PC-3 (cell line): ENCODE measurements around the gene RAB11FIP4. TPM values are rescaled to one million over a fixed set of nuclear protein-coding genes. Genes with fewer than 3 reads are reported as not detected.

Source experiments
- ATAC-seq: fragments of 200-7000 bp; cut with Tn5 transposase; 2 replicates; pipeline ENCODE4 v1.9.1; 2020; ENCODE audit warnings: mild to moderate bottlenecking, moderate library complexity
- BruUV-seq: library from RNA; stranded (reverse); fragments of 400-500 nt; replicated peaks from 2 replicates; lab custom pipeline; 2021; lab: Mats Ljungman, UMichigan
- CTCF ChIA-PET: fragments of 300-600 bp; sonication (Branson Sonifier 250); formaldehyde crosslinking; loops from one replicate; lab custom pipeline; 2022; ENCODE audit warnings: antibody characterized with exemption; lab: Charles Lee
- POLR2A ChIA-PET: fragments of 300-600 bp; sonication (Branson Sonifier 250); formaldehyde crosslinking; loops from one replicate; lab custom pipeline; 2022; ENCODE audit warnings: antibody characterized with exemption; ENCODE audit not compliant: unreplicated experiment; lab: Charles Lee
- DNase-seq: peaks from one replicate; pipeline ENCODE4 v3.0.0-alpha.2; 2015
- H2AFZ ChIP-seq: fragments of 300-600 bp; sonication (generic); 2 replicates; pipeline ENCODE4 v1.6.0; 2016; ENCODE audit warnings: antibody characterized with exemption, low read length
- H3F3A ChIP-seq: fragments of 300-600 bp; sonication (generic); one replicate; pipeline ENCODE4 v1.6.0; 2017; ENCODE audit warnings: antibody characterized with exemption, low read length, control low read depth, mild to moderate bottlenecking; ENCODE audit not compliant: unreplicated experiment
- H3K27ac ChIP-seq: fragments of 300-600 bp; sonication (generic); 2 replicates; pipeline ENCODE4 v1.5.1; 2016; ENCODE audit warnings: mild to moderate bottlenecking, low read length
- H3K27me3 ChIP-seq: fragments of 300-600 bp; sonication (generic); 2 replicates; pipeline ENCODE4 v1.6.1; 2016; ENCODE audit warnings: low read length, mixed read lengths
- H3K36me3 ChIP-seq: fragments of 300-600 bp; sonication (generic); 2 replicates; pipeline ENCODE4 v1.6.1; 2016; ENCODE audit warnings: low read depth, mixed run types, low read length, mixed read lengths
- H3K4me1 ChIP-seq: fragments of 300-600 bp; sonication (generic); 2 replicates; pipeline ENCODE4 v1.5.1; 2016; ENCODE audit warnings: low read length; ENCODE audit not compliant: insufficient read depth
- H3K4me2 ChIP-seq: fragments of 300-600 bp; sonication (generic); 2 replicates; pipeline ENCODE4 v1.6.0; 2016; ENCODE audit warnings: low read length
- H3K4me3 ChIP-seq: fragments of 300-600 bp; sonication (generic); 2 replicates; pipeline ENCODE4 v1.5.1; 2016; ENCODE audit warnings: mild to moderate bottlenecking, low read length, mixed read lengths
- H3K79me2 ChIP-seq: fragments of 300-600 bp; sonication (generic); 2 replicates; pipeline ENCODE4 v1.6.1; 2017; ENCODE audit warnings: low read length, mixed read lengths
- H3K9ac ChIP-seq: fragments of 300-600 bp; sonication (generic); 2 replicates; pipeline ENCODE4 v1.6.0; 2016; ENCODE audit warnings: mild to moderate bottlenecking, low read length
- H3K9me2 ChIP-seq: fragments of 300-600 bp; sonication (generic); replicated peaks from 2 replicates; pipeline ENCODE4 v1.6.1; 2016; ENCODE audit warnings: mixed run types, low read length, mixed read lengths
- H3K9me3 ChIP-seq: fragments of 300-600 bp; sonication (generic); 2 replicates; pipeline ENCODE4 v1.6.1; 2016; ENCODE audit warnings: low read length, mixed read lengths
- H4K20me1 ChIP-seq: fragments of 300-600 bp; sonication (generic); 2 replicates; pipeline ENCODE4 v1.6.1; 2016; ENCODE audit warnings: low read length, mixed read lengths
- EZH2 ChIP-seq: fragments of 300-600 bp; sonication (generic); IDR thresholded peaks from one replicate; pipeline ENCODE4 v1.6.1; 2017; ENCODE audit warnings: antibody characterized with exemption, mild to moderate bottlenecking, low read length; ENCODE audit not compliant: unreplicated experiment
- EZH2phosphoT487 ChIP-seq: fragments of 300-600 bp; sonication (generic); IDR thresholded peaks from 2 replicates; pipeline ENCODE4 v1.6.1; 2018; ENCODE audit warnings: mild to moderate bottlenecking, antibody characterized with exemption, low read length, borderline replicate concordance
- intact Hi-C: fragments of 100-400 bp; cut with micrococcal nuclease; formaldehyde crosslinking; loops from 2 replicates; pipeline ENCODE4 v1.9.0; 2023
- total RNA-seq: library from RNA; depleted of rRNA; stranded (reverse); fragments of >200 nt; gene quantifications from 2 replicates; pipeline ENCODE4 v1.2.3, GENCODE V29; 2014
- TF ChIP-seq, protein P1 (sequence below): fragments of 300-600 bp; sonication (generic); conservative IDR thresholded peaks from 2 replicates; pipeline ENCODE4 v1.5.1; 2017; ENCODE audit warnings: antibody characterized with exemption, low read depth, mild to moderate bottlenecking, low read length

RAB11FIP4 gene
- total RNA-seq, 1 experiment from 2014 or later = 4.2 TPM

DNA sequence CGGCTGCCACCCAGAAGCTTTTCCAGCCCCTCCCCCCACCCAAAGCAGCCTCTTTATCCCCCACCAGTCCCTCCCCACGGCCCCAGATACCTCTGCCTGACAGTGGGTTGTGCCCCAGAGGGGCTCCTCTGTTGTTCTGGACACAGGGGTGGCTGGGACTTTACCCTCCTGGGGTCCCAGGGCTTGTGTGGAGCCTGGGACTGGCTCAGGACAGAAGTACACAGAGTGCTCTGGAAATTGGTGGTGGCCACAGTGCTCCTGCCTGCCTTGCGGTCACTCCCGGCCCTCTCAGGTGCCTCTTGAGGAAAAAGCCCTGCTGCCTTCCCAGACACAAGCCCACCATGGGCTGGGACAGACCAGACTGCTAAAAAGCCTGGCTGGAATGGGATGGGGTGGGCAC, 68.2 kb downstream of the RAB11FIP4 start:
- Histone ChIP-seq H3K4me2 (no peak overlapping the region), H3K4me1 (no peaks in the 10 kb centered on the region), H3K9me3 (no peaks in the 10 kb centered on the region), H3K27me3 (no peaks in the 10 kb centered on the region), H4K20me1 (no peaks in the 10 kb centered on the region), H3F3A (no peaks in the 10 kb centered on the region), H3K27ac (no peak overlapping the region), H3K9me2 (no peaks in the 10 kb centered on the region), H3K9ac (no peak overlapping the region), H3K36me3 (no peaks in the 10 kb centered on the region), H3K4me3 (no peak overlapping the region), H3K79me2 (no peaks in the 10 kb centered on the region), H2AFZ (no peak overlapping the region)
- TF ChIP-seq EZH2 = no peak
- TF ChIP-seq EZH2phosphoT487 = no peak
- TF ChIP-seq, protein P1, sequence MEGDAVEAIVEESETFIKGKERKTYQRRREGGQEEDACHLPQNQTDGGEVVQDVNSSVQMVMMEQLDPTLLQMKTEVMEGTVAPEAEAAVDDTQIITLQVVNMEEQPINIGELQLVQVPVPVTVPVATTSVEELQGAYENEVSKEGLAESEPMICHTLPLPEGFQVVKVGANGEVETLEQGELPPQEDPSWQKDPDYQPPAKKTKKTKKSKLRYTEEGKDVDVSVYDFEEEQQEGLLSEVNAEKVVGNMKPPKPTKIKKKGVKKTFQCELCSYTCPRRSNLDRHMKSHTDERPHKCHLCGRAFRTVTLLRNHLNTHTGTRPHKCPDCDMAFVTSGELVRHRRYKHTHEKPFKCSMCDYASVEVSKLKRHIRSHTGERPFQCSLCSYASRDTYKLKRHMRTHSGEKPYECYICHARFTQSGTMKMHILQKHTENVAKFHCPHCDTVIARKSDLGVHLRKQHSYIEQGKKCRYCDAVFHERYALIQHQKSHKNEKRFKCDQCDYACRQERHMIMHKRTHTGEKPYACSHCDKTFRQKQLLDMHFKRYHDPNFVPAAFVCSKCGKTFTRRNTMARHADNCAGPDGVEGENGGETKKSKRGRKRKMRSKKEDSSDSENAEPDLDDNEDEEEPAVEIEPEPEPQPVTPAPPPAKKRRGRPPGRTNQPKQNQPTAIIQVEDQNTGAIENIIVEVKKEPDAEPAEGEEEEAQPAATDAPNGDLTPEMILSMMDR = no peak
- ATAC-seq (no peak), DNase-seq (no peak)
- intact Hi-C loops = no loop called here
- no TSS peak for BruUV-seq
- ChIA-PET CTCF (interaction anchor here (0.6 kb wide), 1 partner anchor 215 kb away, joined by 4 read pairs; no protein-coding TSS in a partner anchor), POLR2A (no interaction called here)

DNA sequence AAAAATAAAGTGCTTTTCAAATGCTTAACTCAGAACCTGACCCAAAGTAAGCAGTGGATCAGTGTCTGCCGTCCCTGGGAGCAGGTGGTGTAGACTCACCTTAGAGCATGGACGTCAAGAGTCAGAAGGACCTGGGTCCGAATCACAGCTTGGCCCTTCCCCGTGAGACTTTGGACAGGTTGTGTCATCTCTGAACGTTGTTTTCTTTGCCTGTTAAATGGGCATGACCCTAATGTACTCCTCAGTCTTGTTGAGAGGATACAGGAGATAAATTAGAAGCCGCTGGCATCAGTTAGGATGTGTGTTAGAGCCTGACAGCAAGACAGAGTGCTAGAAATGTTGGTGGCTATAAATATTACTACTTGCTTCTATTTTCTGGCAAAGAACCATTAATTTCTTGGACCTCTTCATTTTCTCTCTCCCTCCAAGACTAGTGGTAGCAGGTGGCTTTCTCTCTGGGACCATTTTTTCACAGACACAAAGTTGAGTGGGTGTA, 68.8 kb downstream of the RAB11FIP4 start:
- Histone ChIP-seq H3K4me1 (no peaks in the 10 kb centered on the region), H3K4me3 (no peak overlapping the region), H3K27me3 (no peaks in the 10 kb centered on the region), H3K9me3 (no peaks in the 10 kb centered on the region), H3K36me3 (no peaks in the 10 kb centered on the region), H3K79me2 (no peaks in the 10 kb centered on the region), H4K20me1 (no peaks in the 10 kb centered on the region), H3K9ac (no peak overlapping the region), H3K27ac (no peak overlapping the region), H3K9me2 (no peaks in the 10 kb centered on the region), H2AFZ (no peak overlapping the region), H3F3A (no peaks in the 10 kb centered on the region), H3K4me2 (no peak overlapping the region)
- intact Hi-C loops = no loop called here
- no peak for TF ChIP-seq EZH2
- BruUV-seq = no TSS peak
- DNase-seq (no peak), ATAC-seq (no peak)
- POLR2A ChIA-PET = no interaction called here
- CTCF ChIA-PET = interaction anchor here (0.6 kb wide), 1 partner anchor 86 kb away, joined by 6 read pairs; no protein-coding TSS in a partner anchor

GRCh38 chr17:31461227-31461810, 69.8 kb downstream of the RAB11FIP4 start:
- Histone ChIP-seq H3K4me2 (no peak overlapping the region), H3K27ac (no peak overlapping the region), H3K27me3 (no peaks in the 10 kb centered on the region), H3K36me3 (no peaks in the 10 kb centered on the region), H3K9ac (no peak overlapping the region), H3K79me2 (no peaks in the 10 kb centered on the region), H3K4me3 (no peak overlapping the region), H3K4me1 (no peaks in the 10 kb centered on the region), H3F3A (no peaks in the 10 kb centered on the region), H3K9me2 (no peaks in the 10 kb centered on the region), H2AFZ (no peak overlapping the region), H3K9me3 (no peaks in the 10 kb centered on the region), H4K20me1 (no peaks in the 10 kb centered on the region)
- ATAC-seq = no peak
- no TSS peak for BruUV-seq
- DNase-seq = no peak
- POLR2A ChIA-PET = no interaction called here
- intact Hi-C loops = no loop called here
- CTCF ChIA-PET = no interaction called here
- no peak for TF ChIP-seq EZH2phosphoT487
- TF ChIP-seq, protein P1 = no peak
